MCF 10A (cell line): ENCODE results near the gene RNF213. TPM values are rescaled to one million over a fixed set of nuclear protein-coding genes. Genes with fewer than 3 reads are reported as not detected.

Experiments used
- BruUV-seq: library from RNA; stranded (reverse); fragments of 400-500 nt; replicated peaks from 2 replicates; lab custom pipeline; 2021; lab: Mats Ljungman, UMichigan
- CTCF ChIA-PET: fragments of 300-600 bp; sonication (Branson Sonifier 250); formaldehyde crosslinking; extraction: SDS; loops from one replicate; lab custom pipeline; 2021; ENCODE audit warnings: antibody characterized with exemption, inconsistent platforms; lab: Yijun Ruan, JAX
- POLR2A ChIA-PET: fragments of 300-600, 350-650 bp; sonication (Branson Sonifier 250); formaldehyde crosslinking; extraction: SDS; loops from one replicate; lab custom pipeline; 2020; ENCODE audit warnings: antibody characterized with exemption, inconsistent platforms; lab: Yijun Ruan, JAX
- DNase-seq: peaks from one replicate; pipeline ENCODE4 v3.0.0-alpha.2; 2018; ENCODE audit not compliant: unreplicated experiment
- H3K27ac Mint-ChIP-seq: one replicate; pipeline ENCODE4 v1.8.0; 2022; ENCODE audit warnings: mild to moderate bottlenecking, low read depth, mixed read lengths; ENCODE audit not compliant: unreplicated experiment
- H3K27me3 Mint-ChIP-seq: one replicate; pipeline ENCODE4 v1.8.0; 2022; ENCODE audit warnings: mixed read lengths; ENCODE audit not compliant: insufficient read depth, unreplicated experiment
- H3K36me3 Mint-ChIP-seq: one replicate; pipeline ENCODE4 v1.8.0; 2022; ENCODE audit warnings: mild to moderate bottlenecking, moderate library complexity, mixed read lengths; ENCODE audit not compliant: insufficient read depth, unreplicated experiment
- H3K4me1 Mint-ChIP-seq: one replicate; pipeline ENCODE4 v1.8.0; 2022; ENCODE audit warnings: mixed read lengths; ENCODE audit not compliant: insufficient read depth, unreplicated experiment
- H3K4me3 Mint-ChIP-seq: one replicate; pipeline ENCODE4 v1.8.0; 2022; ENCODE audit warnings: mild to moderate bottlenecking, moderate library complexity, mixed read lengths; ENCODE audit not compliant: unreplicated experiment
- H3K9me3 Mint-ChIP-seq: one replicate; pipeline ENCODE4 v1.8.0; 2022; ENCODE audit warnings: mixed read lengths; ENCODE audit not compliant: unreplicated experiment
- intact Hi-C: fragments of 100-400 bp; cut with micrococcal nuclease; formaldehyde crosslinking; loops from 2 replicates; pipeline ENCODE4 v1.14.1; 2022
- total RNA-seq: library from RNA; stranded (reverse); gene quantifications from 2 replicates; pipeline ENCODE4 v1.2.3, GENCODE V29; 2022
- TF ChIP-seq, protein P1 (sequence below): fragments of 200-600 bp; IDR thresholded peaks from one replicate; pipeline ENCODE4 v1.8.0; 2022; ENCODE audit warnings: antibody characterized with exemption, mild to moderate bottlenecking; ENCODE audit not compliant: unreplicated experiment

The RNF213 gene
- total RNA-seq, 1 experiment from 2014 or later, result 50.5 TPM

DNA sequence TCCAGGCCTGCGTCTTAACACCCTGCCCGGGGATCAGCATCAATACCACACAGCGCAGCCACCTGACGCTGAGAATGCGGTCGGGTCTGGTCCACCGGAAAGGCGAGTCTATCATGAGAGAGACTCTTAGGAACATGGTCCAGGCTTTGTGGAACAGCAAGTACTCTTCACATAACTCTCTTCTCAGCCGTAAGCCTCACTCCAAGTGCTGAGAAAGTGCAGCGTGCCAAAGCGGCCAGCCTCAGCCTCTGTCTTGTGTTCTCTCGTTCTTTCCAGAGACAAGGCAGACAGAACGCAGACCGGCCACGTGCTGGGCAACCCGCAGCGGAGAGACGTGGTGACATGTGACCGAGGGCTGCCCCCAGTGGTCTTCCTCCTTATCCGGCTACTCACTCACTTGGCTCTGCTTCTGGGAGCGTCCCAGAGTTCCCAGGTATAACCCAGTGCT is 119.9 kb downstream of the RNF213 start:
- H3K36me3 Mint-ChIP-seq, result peaks cover 86% of the 10 kb centered on the region
- no peak overlapping the region for H3K4me3 Mint-ChIP-seq
- no peaks in the 10 kb centered on the region for H3K9me3 Mint-ChIP-seq
- no peak overlapping the region for H3K27ac Mint-ChIP-seq
- no peaks in the 10 kb centered on the region for H3K27me3 Mint-ChIP-seq
- POLR2A ChIA-PET, result no interaction called here
- BruUV-seq, result no TSS peak
- intact Hi-C loops, result no loop called here
- H3K4me1 Mint-ChIP-seq, result no peaks in the 10 kb centered on the region
- TF ChIP-seq, protein P1, sequence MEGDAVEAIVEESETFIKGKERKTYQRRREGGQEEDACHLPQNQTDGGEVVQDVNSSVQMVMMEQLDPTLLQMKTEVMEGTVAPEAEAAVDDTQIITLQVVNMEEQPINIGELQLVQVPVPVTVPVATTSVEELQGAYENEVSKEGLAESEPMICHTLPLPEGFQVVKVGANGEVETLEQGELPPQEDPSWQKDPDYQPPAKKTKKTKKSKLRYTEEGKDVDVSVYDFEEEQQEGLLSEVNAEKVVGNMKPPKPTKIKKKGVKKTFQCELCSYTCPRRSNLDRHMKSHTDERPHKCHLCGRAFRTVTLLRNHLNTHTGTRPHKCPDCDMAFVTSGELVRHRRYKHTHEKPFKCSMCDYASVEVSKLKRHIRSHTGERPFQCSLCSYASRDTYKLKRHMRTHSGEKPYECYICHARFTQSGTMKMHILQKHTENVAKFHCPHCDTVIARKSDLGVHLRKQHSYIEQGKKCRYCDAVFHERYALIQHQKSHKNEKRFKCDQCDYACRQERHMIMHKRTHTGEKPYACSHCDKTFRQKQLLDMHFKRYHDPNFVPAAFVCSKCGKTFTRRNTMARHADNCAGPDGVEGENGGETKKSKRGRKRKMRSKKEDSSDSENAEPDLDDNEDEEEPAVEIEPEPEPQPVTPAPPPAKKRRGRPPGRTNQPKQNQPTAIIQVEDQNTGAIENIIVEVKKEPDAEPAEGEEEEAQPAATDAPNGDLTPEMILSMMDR, result no peak
- DNase-seq, result no peak
- CTCF ChIA-PET, result no interaction called here

DNA sequence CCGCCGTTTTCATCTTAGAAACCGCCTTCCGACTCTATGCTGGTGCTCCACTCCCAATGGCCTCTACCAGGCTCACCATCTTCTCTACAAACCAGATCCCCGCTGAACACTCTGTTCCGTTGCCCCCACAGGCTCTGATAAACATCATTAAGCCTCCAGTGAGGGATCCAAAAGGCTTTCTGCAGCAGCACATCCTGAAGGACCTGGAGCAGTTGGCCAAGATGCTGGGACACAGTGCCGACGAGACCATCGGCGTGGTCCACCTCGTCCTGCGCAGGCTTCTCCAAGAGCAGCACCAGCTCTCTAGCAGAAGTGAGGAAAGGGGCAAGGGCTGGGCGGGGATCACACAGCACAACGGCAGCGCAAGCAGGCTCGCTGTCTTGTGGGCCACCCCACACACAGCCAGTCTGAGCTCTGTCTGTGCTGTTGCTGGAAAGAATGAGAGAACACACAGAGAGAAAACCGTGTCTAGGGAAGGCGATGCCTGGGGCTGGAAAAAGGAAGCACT is 120.8 kb downstream of the RNF213 start:
- no peak for DNase-seq
- Mint-ChIP-seq H3K4me1 (no peaks in the 10 kb centered on the region), H3K27me3 (no peaks in the 10 kb centered on the region), H3K9me3 (no peaks in the 10 kb centered on the region), H3K4me3 (no peak overlapping the region), H3K27ac (no peak overlapping the region), H3K36me3 (peaks cover 86% of the 10 kb centered on the region)
- TF ChIP-seq, protein P1, result no peak
- intact Hi-C loops, result no loop called here
- no TSS peak for BruUV-seq
- POLR2A ChIA-PET, result interaction anchor here (0.6 kb wide), 1 partner anchor 1257 kb away, joined by 3 read pairs; no protein-coding TSS in a partner anchor
- CTCF ChIA-PET, result no interaction called here

DNA sequence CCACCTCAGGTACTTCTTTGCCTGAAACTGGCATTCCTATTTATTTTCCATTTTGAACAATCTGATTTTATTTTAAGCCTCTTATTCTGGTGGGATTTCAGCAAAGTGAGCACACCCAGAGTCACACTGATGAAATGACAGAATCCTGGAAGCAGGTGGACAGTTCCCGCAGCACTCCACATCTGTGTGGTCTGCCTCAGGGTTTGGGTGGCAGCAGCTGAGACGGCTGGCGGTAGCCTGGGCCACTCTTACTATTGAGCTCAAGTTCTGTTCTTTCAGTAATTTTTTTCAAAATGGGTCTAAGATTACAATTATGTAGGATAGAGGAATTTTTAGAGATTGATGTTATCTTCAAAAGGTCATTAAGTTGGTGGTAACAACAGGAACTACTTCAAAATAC is 121.8 kb downstream of the RNF213 start:
- TF ChIP-seq, protein P1, result no peak
- no TSS peak for BruUV-seq
- H3K4me3 Mint-ChIP-seq, result no peak overlapping the region
- H3K9me3 Mint-ChIP-seq, result no peaks in the 10 kb centered on the region
- CTCF ChIA-PET, result no interaction called here
- intact Hi-C loops, result no loop called here
- H3K27ac Mint-ChIP-seq, result no peak overlapping the region
- no peak for DNase-seq
- POLR2A ChIA-PET, result no interaction called here
- H3K36me3 Mint-ChIP-seq, result peaks cover 77% of the 10 kb centered on the region
- no peaks in the 10 kb centered on the region for H3K27me3 Mint-ChIP-seq
- no peaks in the 10 kb centered on the region for H3K4me1 Mint-ChIP-seq

DNA sequence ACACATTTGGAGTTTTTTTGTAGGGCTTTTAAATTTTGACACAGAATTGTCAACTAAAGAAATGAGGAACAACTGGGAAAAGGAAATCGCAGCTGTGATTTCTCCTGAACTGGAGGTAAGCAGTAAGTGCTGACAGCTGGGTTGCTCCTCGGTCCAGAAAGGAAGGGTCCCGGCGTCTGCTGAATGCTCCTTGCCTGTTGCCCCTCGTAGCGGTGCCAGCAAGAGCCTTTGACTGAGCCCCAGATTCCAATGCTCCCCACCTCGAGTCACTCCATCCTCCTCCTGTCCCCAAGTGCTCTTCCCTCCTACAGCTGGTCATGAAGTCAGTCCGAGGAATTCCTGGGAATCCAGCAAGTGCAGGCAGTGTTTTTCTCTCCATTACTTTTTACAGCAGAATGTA is 122.3 kb downstream of the RNF213 start:
- intact Hi-C loops, result no loop called here
- TF ChIP-seq, protein P1, result no peak
- no peak for DNase-seq
- no peak overlapping the region for H3K4me3 Mint-ChIP-seq
- H3K4me1 Mint-ChIP-seq, result no peaks in the 10 kb centered on the region
- H3K36me3 Mint-ChIP-seq, result peaks cover 77% of the 10 kb centered on the region
- no TSS peak for BruUV-seq
- H3K9me3 Mint-ChIP-seq, result no peaks in the 10 kb centered on the region
- CTCF ChIA-PET, result no interaction called here
- H3K27ac Mint-ChIP-seq, result no peak overlapping the region
- POLR2A ChIA-PET, result no interaction called here
- no peaks in the 10 kb centered on the region for H3K27me3 Mint-ChIP-seq
